GM12892 (cell line): ENCODE data around the gene DPEP2.

ENCODE experiments used
- POLR2A ChIP-seq: IDR thresholded peaks from 2 replicates; pipeline ENCODE4 v1.6.1; 2011; ENCODE audit warnings: low read depth, low read length, control low read depth
- POLR2AphosphoS5 ChIP-seq: IDR thresholded peaks from 2 replicates; pipeline ENCODE4 v1.6.1; 2011; ENCODE audit warnings: low read depth, low read length, control low read depth

DNA sequence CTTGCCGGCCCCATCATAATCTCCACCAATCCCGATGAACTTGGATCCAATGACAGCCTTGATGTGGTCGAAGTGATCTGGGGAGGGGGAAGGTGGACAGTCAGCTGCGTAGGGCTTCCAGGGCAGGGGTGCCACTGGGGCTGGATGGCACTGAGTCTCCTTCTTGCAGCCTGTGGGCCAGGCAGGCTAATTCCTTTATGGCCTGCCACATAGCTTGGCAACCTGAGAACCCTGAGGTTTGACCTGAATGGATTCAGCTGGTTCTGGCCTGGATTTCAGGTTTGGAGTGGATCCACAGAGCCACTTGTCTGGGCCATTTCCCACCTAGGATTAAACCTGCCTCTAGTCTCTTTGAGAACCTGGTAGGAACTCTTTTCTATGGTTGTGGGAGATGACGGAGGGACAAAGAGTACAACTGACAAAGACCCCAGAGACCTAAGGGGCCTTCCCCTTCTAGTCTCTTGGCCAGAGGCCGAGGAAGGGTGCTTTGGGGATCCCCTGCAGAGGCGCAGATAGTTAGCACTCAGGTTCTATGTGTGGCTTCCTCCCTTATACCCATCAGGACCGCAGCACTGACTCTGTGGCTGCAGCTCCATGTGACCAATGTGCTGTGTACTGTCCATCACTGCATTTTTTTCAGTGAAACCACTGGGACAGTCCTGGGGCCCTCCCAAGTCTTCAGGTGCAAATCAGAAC lies 9.8 kb downstream of the DPEP2 start:
- TF ChIP-seq POLR2AphosphoS5 = no peak
- no peak for TF ChIP-seq POLR2A
